T-helper 9 cell (primary cell): Measurements from ENCODE around the gene GBX1.

Experiments used
- DNase-seq: peaks from one replicate; pipeline ENCODE4 v3.0.0-alpha.2; 2020

The GBX1 gene

GRCh38 chr7:151193203-151193978, 25.9 kb upstream of the GBX1 start:
- no peak for DNase-seq

- DNase-seq: no peak
Observed at GRCh38 chr7:151192002-151192539, 24.6 kb upstream of the GBX1 start.

- no peak for DNase-seq
Observed at GRCh38 chr7:151191544-151191943, 24.1 kb upstream of the GBX1 start.

GRCh38 chr7:151189038-151189437, 21.5 kb upstream of the GBX1 start:
- no peak for DNase-seq

- no peak for DNase-seq
Observed at GRCh38 chr7:151188252-151188542, 20.7 kb upstream of the GBX1 start.

- DNase-seq: no peak
Observed at GRCh38 chr7:151187409-151188251, 20.1 kb upstream of the GBX1 start.

GRCh38 chr7:151186640-151187408, 19.3 kb upstream of the GBX1 start, which contains the start of gene ASB10:
Gene ASB10, minus strand, starts transcription at chr7:151187250. Its CDS starts 120 bp downstream, at chr7:151187130.
- no peak for DNase-seq

GRCh38 chr7:151185762-151186639, 18.5 kb upstream of the GBX1 start:
- no peak for DNase-seq

GRCh38 chr7:151181011-151181431, 13.5 kb upstream of the GBX1 start:
- DNase-seq: no peak

GRCh38 chr7:151179946-151180345, 12.5 kb upstream of the GBX1 start:
- DNase-seq: no peak

- DNase-seq: no peak
Observed at GRCh38 chr7:151179287-151179860, 11.9 kb upstream of the GBX1 start.

GRCh38 chr7:151178831-151179230, 11.3 kb upstream of the GBX1 start:
- no peak for DNase-seq

GRCh38 chr7:151178236-151178635, 10.7 kb upstream of the GBX1 start:
- DNase-seq: no peak

GRCh38 chr7:151177310-151177709, 9.8 kb upstream of the GBX1 start:
- DNase-seq: no peak

GRCh38 chr7:151176401-151176800, 8.9 kb upstream of the GBX1 start:
- DNase-seq: no peak

GRCh38 chr7:151175793-151176311, 8.4 kb upstream of the GBX1 start:
- DNase-seq: no peak

- no peak for DNase-seq
Observed at GRCh38 chr7:151175047-151175792, 7.7 kb upstream of the GBX1 start.

GRCh38 chr7:151174246-151175046, 7.0 kb upstream of the GBX1 start:
- no peak for DNase-seq

GRCh38 chr7:151173386-151174245, 6.1 kb upstream of the GBX1 start:
- DNase-seq: no peak
